IMR-90 (cell line): ENCODE results near the gene SBF2. TPM values are rescaled to one million over a fixed set of nuclear protein-coding genes. Genes with fewer than 3 reads are reported as not detected.
A peak's percentile ranks its signal among the peaks of the same experiment; 100 is the strongest.

Experiments used
- ATAC-seq: fragments of 200-7000 bp; cut with Tn5 transposase; 2 replicates; pipeline ENCODE4 v1.9.1; 2020; ENCODE audit warnings: low read depth, mild to moderate bottlenecking, moderate library complexity
- BruUV-seq: library from RNA; stranded (reverse); fragments of 400-500 nt; replicated peaks from 2 replicates; lab custom pipeline; 2021; lab: Mats Ljungman, UMichigan
- CTCF ChIA-PET: fragments of 300-600 bp; formaldehyde crosslinking; extraction: SDS; loops from one replicate; lab custom pipeline; 2021; ENCODE audit warnings: antibody characterized with exemption; lab: Yijun Ruan, JAX
- POLR2A ChIA-PET: fragments of 300-600 bp; sonication (Branson Sonifier 250); formaldehyde crosslinking; loops from one replicate; lab custom pipeline; 2022; ENCODE audit warnings: antibody characterized with exemption; ENCODE audit not compliant: unreplicated experiment; lab: Charles Lee
- DNase-seq: peaks from one replicate; pipeline ENCODE4 v3.0.0; 2013
- H2AFZ ChIP-seq: replicated peaks from 2 replicates; pipeline ENCODE3; 2013; ENCODE audit warnings: low read length, mild to moderate bottlenecking; ENCODE audit not compliant: poor library complexity
- H2AK5ac ChIP-seq: 2 replicates; pipeline ENCODE4 v1.6.1; 2013; ENCODE audit warnings: low read depth, low read length, inconsistent platforms
- H2AK9ac ChIP-seq: replicated peaks from 2 replicates; pipeline ENCODE3; 2013; ENCODE audit warnings: mild to moderate bottlenecking, low read depth, low read length, moderate library complexity; ENCODE audit not compliant: poor library complexity
- H2BK120ac ChIP-seq: 2 replicates; pipeline ENCODE4 v1.6.1; 2013; ENCODE audit warnings: low read depth, low read length, inconsistent platforms
- H2BK15ac ChIP-seq: 3 replicates; pipeline ENCODE4 v1.6.1; 2013; ENCODE audit warnings: low read depth, low read length, inconsistent platforms
- H2BK20ac ChIP-seq: 2 replicates; pipeline ENCODE4 v1.6.1; 2013; ENCODE audit warnings: low read depth, mild to moderate bottlenecking, inconsistent platforms, low read length, moderate library complexity
- H2BK5ac ChIP-seq: 2 replicates; pipeline ENCODE4 v1.6.1; 2013; ENCODE audit warnings: mild to moderate bottlenecking, low read depth, low read length, inconsistent platforms; ENCODE audit not compliant: poor library complexity, severe bottlenecking
- H3K14ac ChIP-seq: replicated peaks from 2 replicates; pipeline ENCODE4 v1.6.1; 2013; ENCODE audit warnings: low read depth, low read length, inconsistent platforms
- H3K18ac ChIP-seq: 2 replicates; pipeline ENCODE4 v1.6.1; 2013; ENCODE audit warnings: low read depth, low read length, control low read depth
- H3K23ac ChIP-seq: 2 replicates; pipeline ENCODE4 v1.6.1; 2013; ENCODE audit warnings: low read depth, low read length, inconsistent platforms
- H3K27ac ChIP-seq: 2 replicates; pipeline ENCODE4 v1.5.1; 2013; ENCODE audit warnings: mild to moderate bottlenecking, control low read depth, low read length; ENCODE audit not compliant: insufficient read depth
- H3K27me3 ChIP-seq: 2 replicates; pipeline ENCODE4 v1.6.1; 2013; ENCODE audit warnings: low read length; ENCODE audit not compliant: control insufficient read depth, insufficient read depth
- H3K36me3 ChIP-seq: 2 replicates; pipeline ENCODE4 v1.6.1; 2013; ENCODE audit warnings: low read length, mixed read lengths; ENCODE audit not compliant: control insufficient read depth, insufficient read depth
- H3K4ac ChIP-seq: 2 replicates; pipeline ENCODE4 v1.6.1; 2013; ENCODE audit warnings: low read depth, low read length, inconsistent platforms
- H3K4me1 ChIP-seq: 2 replicates; pipeline ENCODE4 v1.6.1; 2013; ENCODE audit warnings: low read length, mixed read lengths; ENCODE audit not compliant: control insufficient read depth, insufficient read depth
- H3K4me2 ChIP-seq: 2 replicates; pipeline ENCODE4 v1.6.1; 2013; ENCODE audit warnings: low read depth, mild to moderate bottlenecking, control low read depth, low read length, moderate library complexity
- H3K4me3 ChIP-seq: 2 replicates; pipeline ENCODE4 v1.5.1; 2013; ENCODE audit warnings: low read depth, mild to moderate bottlenecking, control low read depth, low read length, moderate library complexity; ENCODE audit not compliant: insufficient read depth
- H3K56ac ChIP-seq: 2 replicates; pipeline ENCODE4 v1.6.1; 2013; ENCODE audit warnings: low read length, inconsistent platforms; ENCODE audit not compliant: insufficient read depth; ENCODE audit errors: extremely low read depth
- H3K79me1 ChIP-seq, 2 experiments: 2 replicates each; pipeline ENCODE4 v1.6.1; 2013; ENCODE audit warnings: low read length in 2 of 2, inconsistent platforms in 1 of 2, low read depth in 1 of 2
- H3K9ac ChIP-seq: 2 replicates; pipeline ENCODE4 v1.6.1; 2013; ENCODE audit warnings: low read depth, low read length, control low read depth
- H3K9me1 ChIP-seq: 2 replicates; pipeline ENCODE4 v1.6.1; 2013; ENCODE audit warnings: low read length, inconsistent platforms; ENCODE audit not compliant: insufficient read depth
- H3K9me3 ChIP-seq: 2 replicates; pipeline ENCODE4 v1.6.1; 2013; ENCODE audit warnings: low read length; ENCODE audit not compliant: control insufficient read depth, insufficient read depth
- H4K20me1 ChIP-seq: 2 replicates; pipeline ENCODE4 v1.6.1; 2013; ENCODE audit warnings: low read length, inconsistent platforms; ENCODE audit not compliant: insufficient read depth
- H4K5ac ChIP-seq: 2 replicates; pipeline ENCODE4 v1.6.1; 2013; ENCODE audit warnings: mild to moderate bottlenecking, low read depth, low read length, control low read depth
- H4K8ac ChIP-seq, 2 experiments: 2 replicates each; pipeline ENCODE4 v1.6.1; 2013; ENCODE audit warnings: low read depth in 2 of 2, low read length in 2 of 2, control low read depth in 1 of 2, inconsistent platforms in 1 of 2
- H4K91ac ChIP-seq: 2 replicates; pipeline ENCODE4 v1.6.1; 2013; ENCODE audit warnings: low read depth, low read length, inconsistent platforms; ENCODE audit not compliant: insufficient read depth
- CHD1 ChIP-seq: IDR thresholded peaks from 2 replicates; pipeline ENCODE4 v1.6.1; 2012; ENCODE audit warnings: low read depth, low read length, improper control_type of control experiment
- CTCF ChIP-seq: conservative IDR thresholded peaks from 2 replicates; pipeline ENCODE4 v1.5.1; 2012; ENCODE audit warnings: mild to moderate bottlenecking, low read depth, low read length, improper control_type of control experiment
- MAFK ChIP-seq: IDR thresholded peaks from 2 replicates; pipeline ENCODE4 v1.6.1; 2012; ENCODE audit warnings: low read depth, low read length, improper control_type of control experiment
- MAZ ChIP-seq: IDR thresholded peaks from 2 replicates; pipeline ENCODE4 v1.6.1; 2012; ENCODE audit warnings: low read depth, mild to moderate bottlenecking, low read length, improper control_type of control experiment, moderate library complexity, borderline replicate concordance
- USF2 ChIP-seq: fragments of 150-350 bp; IDR thresholded peaks from 2 replicates; pipeline ENCODE4 v1.6.1; 2017; ENCODE audit warnings: mild to moderate bottlenecking, antibody characterized with exemption, low read length, low read depth
- WGBS, 2 experiments: methylation state at CpG; one replicate each; pipeline versions ENCODE4 v1.1.5 to v1.1.7; 2013; ENCODE audit warnings: missing lambda C conversion rate in 2 of 2; ENCODE audit not compliant: insufficient read length in 1 of 2; ENCODE audit errors: extremely low coverage in 2 of 2; 5-methylcytosine and 5-hydroxymethylcytosine counted together
- dilution Hi-C: fragments of 300-500 bp; cut with HindIII; formaldehyde crosslinking; loops from one replicate; pipeline ENCODE4 v1.14.3; 2018; ENCODE audit warnings: low sequenced_read_pairs; ENCODE audit not compliant: unreplicated experiment
- in situ Hi-C: fragments of 300-500 bp; cut with MboI; formaldehyde crosslinking; loops from 3 replicates; pipeline ENCODE4 v1.14.3; 2019; ENCODE audit warnings: low sequenced_read_pairs, inconsistent platforms, mixed read lengths
- intact Hi-C: fragments of 100-400 bp; cut with micrococcal nuclease; formaldehyde crosslinking; loops from 2 replicates; pipeline ENCODE4 v1.10.0; 2022
- polyA plus RNA-seq, 3 experiments: library from polyadenylated mRNA; depleted of rRNA; stranded (reverse); fragments of >200 nt; gene quantifications; 2 replicates each; pipeline ENCODE4 v1.2.3, GENCODE V29; 2012; ENCODE audit warnings: low replicate concordance in 1 of 3
- total RNA-seq: library from RNA; depleted of rRNA; stranded (reverse); fragments of >200 nt; gene quantifications from 2 replicates; pipeline ENCODE4 v1.2.3, GENCODE V29; 2012

The SBF2 gene
- total and polyA plus RNA-seq, 2 of the 4 experiments (the other 2 are of a cell fraction): 23.8 to 51.8 TPM

- Histone ChIP-seq H2BK15ac (no peak overlapping the region), H3K4ac (no peak overlapping the region), H2BK120ac (no peak overlapping the region), H3K9ac (no peak overlapping the region), H4K5ac (no peak overlapping the region), H2AK5ac (no peak overlapping the region), H3K27me3 (no peaks in the 10 kb centered on the region), H3K14ac (no peak overlapping the region), H3K9me1 (peaks cover 7% of the 10 kb centered on the region; the same call in 1 of the 2 replicates), H3K18ac (no peak overlapping the region), H3K56ac (no peak overlapping the region), H3K36me3 (peaks cover 7% of the 10 kb centered on the region), H4K20me1 (no peaks in the 10 kb centered on the region), H3K23ac (no peak overlapping the region), H3K79me1 (peaks cover 0 to 6% of the 10 kb centered on the region in 2 experiments; a peak in 2 of 4 replicates), H4K91ac (no peak overlapping the region), H3K4me1 (peaks cover 10% of the 10 kb centered on the region; the same call in 1 of the 2 replicates), H3K4me2 (no peak overlapping the region), H3K4me3 (no peak overlapping the region), H3K27ac (no peak overlapping the region), H2BK20ac (no peak overlapping the region), H4K8ac (no peak overlapping the region; a peak in 1 of 4 replicates), H3K9me3 (no peaks in the 10 kb centered on the region), H2BK5ac (no peak overlapping the region), H2AFZ (no peak overlapping the region), H2AK9ac (no peak overlapping the region)
- dilution Hi-C loops: no loop called here
- ChIA-PET POLR2A (interaction anchor here (0.8 kb wide), 1 partner anchor 486 kb away, joined by 33 read pairs; no protein-coding TSS in a partner anchor), CTCF (interaction anchor here (0.5 kb wide), 1 partner anchor 440 kb away, joined by 5 read pairs; no protein-coding TSS in a partner anchor)
- no peak for ATAC-seq
- TF ChIP-seq CHD1: no peak
- TF ChIP-seq MAZ: no peak
- peak; percentile 28; the same call in 1 of the 2 replicates for TF ChIP-seq MAFK
- TF ChIP-seq USF2: no peak
- no peak for TF ChIP-seq CTCF
- no peak for DNase-seq
- BruUV-seq: no TSS peak
- WGBS, 2 experiments: no CpG with 5 or more reads among the region's 1 CpG
- intact Hi-C loops: no loop called here
- in situ Hi-C loops: no loop called here
Measured at GRCh38 chr11:9817191-9817590, 476.8 kb downstream of the SBF2 start.
